SK-N-MC (cell line): Measurements from ENCODE around the gene SF3A1.

Source experiments
- DNase-seq: peaks from one replicate; pipeline ENCODE4 v3.0.0-alpha.2; 2011; ENCODE audit warnings: low read depth, low spot score
- H3K27ac ChIP-seq: fragments of 200-600 bp; sonication (generic); 2 replicates; pipeline ENCODE4 v1.5.1; 2016; ENCODE audit warnings: mixed run types
- H3K36me3 ChIP-seq: fragments of 200-600 bp; sonication (generic); 2 replicates; pipeline ENCODE4 v1.6.1; 2017; ENCODE audit warnings: antibody characterized with exemption, low read length, mixed read lengths; ENCODE audit not compliant: insufficient read depth
- H3K4me3 ChIP-seq: fragments of 200-600 bp; sonication (generic); 2 replicates; pipeline ENCODE4 v1.5.1; 2016
- H3K9ac ChIP-seq: fragments of 200-600 bp; sonication (generic); 2 replicates; pipeline ENCODE4 v1.8.0; 2017; ENCODE audit warnings: mixed run types, mixed read lengths; ENCODE audit not compliant: insufficient read length
- H3K9me3 ChIP-seq: fragments of 200-600 bp; sonication (generic); 2 replicates; pipeline ENCODE4 v1.6.1; 2017; ENCODE audit warnings: low read depth, mild to moderate bottlenecking, antibody characterized with exemption, low read length, moderate library complexity, mixed read lengths
- EZH2 ChIP-seq: fragments of 200-600 bp; sonication (generic); IDR thresholded peaks from one replicate; pipeline ENCODE4 v1.6.1; 2017; ENCODE audit warnings: antibody characterized with exemption
- FOXP2 ChIP-seq: optimal IDR thresholded peaks from 2 replicates; pipeline ENCODE3; 2011; ENCODE audit warnings: mild to moderate bottlenecking, moderate library complexity; ENCODE audit not compliant: insufficient read depth; ENCODE audit errors: extremely low read length, control extremely low read depth
- POLR2AphosphoS5 ChIP-seq: IDR thresholded peaks from 2 replicates; pipeline ENCODE4 v1.6.1; 2012; ENCODE audit warnings: mild to moderate bottlenecking, low read depth, low read length, borderline replicate concordance

SF3A1 gene

DNA sequence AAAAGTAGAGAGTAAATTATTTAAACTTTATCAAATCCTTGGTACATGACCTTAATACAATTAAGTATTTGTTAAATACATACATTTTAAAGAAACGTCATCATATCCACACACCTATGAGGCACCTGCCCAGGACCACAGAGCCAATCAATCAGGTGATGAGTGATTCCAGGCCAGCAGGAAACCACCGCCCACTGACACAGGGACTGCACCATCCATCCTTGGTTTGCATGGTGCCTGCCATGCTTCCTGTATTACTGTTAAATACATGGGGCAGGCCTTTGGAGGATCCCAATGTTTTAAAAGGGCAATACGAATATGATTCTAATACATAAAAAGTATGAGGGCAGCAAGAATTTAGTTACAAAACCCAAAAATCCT, 23.0 kb downstream of the SF3A1 start:
- Histone ChIP-seq H3K9me3 (no peaks in the 10 kb centered on the region), H3K4me3 (no peak overlapping the region), H3K36me3 (peaks cover 73% of the 10 kb centered on the region), H3K27ac (no peak overlapping the region), H3K9ac (no peak overlapping the region)
- no peak for TF ChIP-seq FOXP2
- TF ChIP-seq POLR2AphosphoS5 = no peak
- no peak for TF ChIP-seq EZH2
- no peak for DNase-seq

DNA sequence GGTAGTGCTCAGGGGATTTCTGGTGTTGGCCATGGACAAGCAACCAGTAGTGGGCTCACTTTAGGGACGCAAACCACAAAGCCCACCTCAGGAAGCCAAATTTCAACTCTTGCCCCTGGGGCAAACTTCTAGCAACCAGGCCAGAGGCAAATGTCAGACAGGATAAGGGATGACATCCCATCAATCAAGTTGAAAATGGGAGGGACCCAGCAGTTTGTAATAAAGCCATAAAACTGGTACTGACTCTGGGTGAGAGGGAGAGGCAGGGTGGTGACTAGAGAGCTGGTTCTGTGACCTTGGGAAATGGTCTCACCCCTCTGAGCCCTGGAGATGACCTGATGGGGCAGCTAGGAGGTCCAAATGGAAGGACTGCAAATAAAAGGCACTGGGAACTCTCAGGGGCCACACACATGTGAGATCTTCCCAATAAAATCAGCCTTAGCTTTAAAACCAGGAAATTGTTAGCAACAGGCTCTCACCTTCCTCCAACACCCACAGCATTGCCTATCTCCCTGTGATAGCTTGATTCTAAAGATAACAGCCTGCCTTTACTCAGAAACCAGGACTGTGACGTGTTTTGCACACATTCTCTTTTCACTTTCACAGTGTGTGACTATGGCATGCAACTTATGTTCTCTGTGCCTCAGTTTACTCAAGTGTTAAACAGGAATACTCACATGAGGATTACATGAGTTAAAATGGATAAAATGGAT, 23.5 kb downstream of the SF3A1 start:
- no peak for DNase-seq
- no peak overlapping the region for H3K4me3 ChIP-seq
- no peak overlapping the region for H3K27ac ChIP-seq
- H3K9ac ChIP-seq = no peak overlapping the region
- no peaks in the 10 kb centered on the region for H3K9me3 ChIP-seq
- TF ChIP-seq EZH2 (no peak), POLR2AphosphoS5 (no peak), FOXP2 (no peak)
- H3K36me3 ChIP-seq = peaks cover 68% of the 10 kb centered on the region

DNA sequence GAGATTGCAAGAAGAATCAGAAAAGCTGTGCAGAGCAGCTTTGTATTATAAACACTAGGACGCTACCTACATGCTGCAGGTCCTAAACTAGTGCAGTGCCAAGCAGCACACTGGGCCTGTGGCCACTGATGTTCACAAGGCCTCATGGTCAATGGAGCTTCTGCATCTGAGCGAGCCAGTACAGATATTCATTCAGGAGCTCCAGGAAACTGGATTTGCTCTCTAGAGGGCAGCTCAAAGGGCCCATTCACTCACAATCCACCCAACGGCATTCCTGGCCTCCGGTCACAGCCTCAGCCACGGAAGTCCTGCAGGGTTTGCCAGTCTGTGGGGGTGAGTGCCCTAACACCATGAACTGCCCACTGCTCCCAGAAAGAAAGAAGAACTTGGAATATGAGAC, 24.1 kb downstream of the SF3A1 start:
- H3K27ac ChIP-seq = no peak overlapping the region
- no peak overlapping the region for H3K4me3 ChIP-seq
- no peak overlapping the region for H3K9ac ChIP-seq
- DNase-seq = no peak
- H3K9me3 ChIP-seq = no peaks in the 10 kb centered on the region
- H3K36me3 ChIP-seq = peaks cover 63% of the 10 kb centered on the region
- TF ChIP-seq POLR2AphosphoS5 (no peak), EZH2 (no peak)

DNA sequence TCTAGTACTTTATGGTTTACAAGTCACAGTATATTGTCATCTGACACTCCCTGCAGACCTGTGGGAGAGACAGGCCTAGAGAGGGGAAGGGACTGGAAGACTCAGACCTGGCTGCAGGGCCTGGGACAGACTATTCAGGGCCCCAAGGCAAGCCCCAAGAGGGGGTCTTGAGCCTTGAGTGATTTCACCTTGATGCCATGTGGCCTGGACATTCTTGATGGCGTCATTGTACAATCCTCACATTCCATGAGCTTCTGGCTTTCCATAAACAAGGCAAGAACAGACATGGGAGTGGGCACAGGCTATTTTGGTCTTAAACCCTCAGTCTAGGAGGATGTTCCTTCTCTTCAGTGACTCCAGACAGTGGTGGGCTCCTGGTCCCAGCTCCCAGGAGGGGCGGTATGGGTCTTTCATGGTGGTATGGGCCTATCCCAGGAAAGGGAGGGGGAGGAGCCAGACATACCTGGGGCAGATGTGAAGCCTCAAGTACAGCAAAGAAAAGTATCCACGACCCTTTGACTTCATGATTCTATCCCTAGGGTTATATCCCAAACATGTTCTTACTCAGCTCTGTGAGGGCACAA, 28.1 kb downstream of the SF3A1 start:
- TF ChIP-seq FOXP2 (no peak), POLR2AphosphoS5 (no peak), EZH2 (no peak)
- Histone ChIP-seq H3K36me3 (peaks cover 23% of the 10 kb centered on the region), H3K9me3 (no peaks in the 10 kb centered on the region), H3K4me3 (no peak overlapping the region), H3K9ac (no peak overlapping the region), H3K27ac (no peak overlapping the region)
- DNase-seq = no peak

DNA sequence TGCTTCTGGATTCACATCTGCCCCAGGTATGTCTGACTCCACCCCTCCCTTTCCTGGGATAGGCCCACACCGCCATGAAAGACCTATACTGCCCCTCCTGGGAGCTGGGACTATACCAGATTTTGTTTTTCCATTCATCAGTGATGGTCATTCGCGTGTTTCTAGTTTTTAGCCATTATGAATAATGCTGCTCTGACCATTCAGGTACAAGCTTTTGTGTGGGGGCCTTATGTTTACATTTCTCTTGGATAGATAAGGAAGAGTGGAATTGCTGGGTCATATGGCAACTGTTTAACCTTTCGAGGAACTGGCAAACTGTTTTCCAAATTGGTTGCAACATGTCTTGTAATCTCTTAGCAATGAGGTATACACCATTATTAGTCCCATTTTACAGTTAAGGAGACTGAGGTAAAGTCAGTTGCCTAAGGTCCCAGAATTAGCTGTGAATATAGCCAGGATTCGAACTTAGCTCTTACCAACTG, 28.8 kb downstream of the SF3A1 start:
- Histone ChIP-seq H3K4me3 (no peak overlapping the region), H3K9ac (no peak overlapping the region), H3K27ac (no peak overlapping the region), H3K36me3 (peaks cover 17% of the 10 kb centered on the region), H3K9me3 (no peaks in the 10 kb centered on the region)
- DNase-seq = no peak
- TF ChIP-seq POLR2AphosphoS5 = no peak
- TF ChIP-seq FOXP2 = no peak
- no peak for TF ChIP-seq EZH2

DNA sequence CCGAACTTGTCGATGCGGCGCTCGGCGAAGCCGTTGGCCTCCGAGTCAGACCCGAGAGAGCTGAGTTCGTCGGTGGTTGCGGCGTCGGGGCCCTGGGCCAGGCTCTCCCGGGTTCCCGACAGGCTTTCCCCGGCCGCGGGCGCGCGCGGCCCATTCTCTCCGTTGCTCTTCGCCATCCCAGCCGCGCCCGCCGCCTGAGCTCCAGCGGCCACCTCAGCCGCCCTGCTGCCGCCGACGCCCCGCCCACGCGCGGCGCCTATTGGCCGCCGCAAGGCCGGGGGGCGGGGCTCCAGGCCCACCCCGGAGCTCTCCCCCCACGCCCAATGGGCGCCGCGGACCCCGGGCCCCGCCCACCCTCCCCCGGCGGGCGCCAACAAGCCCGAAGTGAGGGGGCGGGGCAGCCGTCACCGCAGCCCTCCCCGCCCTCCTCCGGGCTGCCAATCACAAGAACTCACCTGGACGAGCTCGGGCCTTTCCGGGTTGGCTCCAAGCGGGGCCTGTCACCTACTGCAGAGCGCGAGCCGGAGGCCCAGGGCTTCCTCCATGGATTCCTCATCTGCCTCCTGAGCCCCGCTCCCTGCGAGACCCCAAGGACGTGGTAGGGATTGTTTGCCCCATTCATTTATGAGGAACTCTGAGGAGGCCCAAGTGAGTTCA, 29.9 kb downstream of the SF3A1 start, which contains the start of gene TBC1D10A:
TBC1D10A (minus strand) TSS at position 236 of the 657 bp plus-strand sequence; CDS start at position 176, 60 bp downstream.
- no peak for DNase-seq
- H3K9me3 ChIP-seq = no peaks in the 10 kb centered on the region
- peak within 1 kb of the TSS; percentile 67; the same call in 1 of the 2 replicates for H3K27ac ChIP-seq
- peak within 1 kb of the TSS; percentile 91 for H3K4me3 ChIP-seq
- TF ChIP-seq POLR2AphosphoS5 (peak; percentile 45; the same call in 1 of the 2 replicates), FOXP2 (no peak), EZH2 (no peak)
- H3K9ac ChIP-seq = peak within 1 kb of the TSS; percentile 64
- H3K36me3 ChIP-seq = peaks cover 9% of the 10 kb centered on the region; the same call in 1 of the 2 replicates

DNA sequence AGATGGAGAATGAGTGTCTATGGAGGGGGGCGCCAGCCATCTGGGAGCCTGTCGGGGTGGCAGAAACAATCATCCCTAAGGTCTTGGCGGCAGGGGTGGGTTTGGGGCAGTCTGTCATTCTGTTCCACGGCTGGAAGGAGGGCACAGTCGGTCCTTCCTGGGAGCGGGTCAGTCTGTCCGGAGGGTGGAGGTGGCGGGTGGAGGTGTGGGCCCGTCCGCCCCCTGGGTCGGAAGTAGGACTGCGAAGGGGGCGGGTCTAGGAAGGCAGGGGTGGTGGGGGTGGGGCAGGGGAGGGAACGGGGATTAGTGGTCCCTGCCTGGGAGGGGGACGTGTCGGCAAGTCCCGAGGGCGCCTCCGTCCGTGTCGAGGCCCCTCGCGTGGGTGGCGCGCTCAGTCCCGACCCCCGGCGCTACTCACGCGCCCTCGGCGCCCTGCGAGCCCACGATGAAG, 30.4 kb downstream of the SF3A1 start:
- H3K4me3 ChIP-seq = peak overlapping the region; percentile 91
- H3K27ac ChIP-seq = no peak overlapping the region
- H3K36me3 ChIP-seq = peaks cover 9% of the 10 kb centered on the region; the same call in 1 of the 2 replicates
- H3K9me3 ChIP-seq = no peaks in the 10 kb centered on the region
- no peak for DNase-seq
- H3K9ac ChIP-seq = peak overlapping the region; percentile 64
- TF ChIP-seq EZH2 (no peak), POLR2AphosphoS5 (no peak), FOXP2 (no peak)

DNA sequence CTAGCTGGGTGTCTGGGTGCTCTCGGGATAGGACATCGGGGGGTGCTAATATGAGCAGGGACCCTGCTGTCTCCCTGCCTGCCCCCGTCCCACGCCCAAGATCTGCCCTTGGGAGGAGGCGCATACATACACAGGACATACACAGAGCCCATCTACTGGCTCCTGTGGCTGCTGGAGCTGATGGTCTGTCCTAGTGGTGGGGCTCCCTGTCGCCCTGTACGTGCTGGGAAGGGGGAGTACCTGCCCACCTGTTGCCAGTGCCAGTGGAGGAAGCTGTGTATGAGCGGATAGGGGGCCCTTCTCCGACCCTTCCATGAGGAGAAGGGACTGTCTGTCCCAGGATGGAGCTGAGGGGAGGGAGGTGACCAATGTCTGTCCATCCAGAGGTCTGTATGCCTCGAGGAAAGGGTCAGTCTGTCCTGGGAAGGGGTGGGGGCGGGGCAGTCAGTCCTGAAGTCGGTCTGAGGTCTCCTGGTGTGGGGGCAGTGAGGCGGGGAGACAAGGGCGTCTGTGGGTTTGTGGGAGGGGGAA, 30.9 kb downstream of the SF3A1 start:
- Histone ChIP-seq H3K4me3 (peak overlapping the region; percentile 91), H3K9me3 (no peaks in the 10 kb centered on the region), H3K27ac (no peak overlapping the region), H3K36me3 (0 out of 2 replicates have a peak, but pooled peaks cover 7% of the 10 kb centered on the region), H3K9ac (no peak overlapping the region)
- no peak for DNase-seq
- TF ChIP-seq POLR2AphosphoS5 = no peak
- no peak for TF ChIP-seq FOXP2
- no peak for TF ChIP-seq EZH2
